Transverse colon (tissue), 4 donors: ENCODE results near the gene PRKCQ. TPM values are rescaled to one million over a fixed set of nuclear protein-coding genes. Genes with fewer than 3 reads are reported as not detected.

Source experiments
- DNase-seq: peaks from one replicate; pipeline ENCODE4 v3.0.0-alpha.2; 2019
- H3K27ac ChIP-seq, 4 donors: fragments of 200-600 bp; sonication (generic); 2 replicates each; pipeline ENCODE4 v1.5.1; 2016 to 2018; ENCODE audit warnings: inconsistent platforms in 4 of 4
- H3K27me3 ChIP-seq: fragments of 200-600 bp; sonication (generic); 2 replicates; pipeline ENCODE4 v1.5.1; 2017; ENCODE audit warnings: inconsistent platforms
- H3K36me3 ChIP-seq, 4 donors: fragments of 200-600 bp; sonication (generic); 2 replicates each; pipeline ENCODE4 v1.5.1; 2017 to 2019; ENCODE audit warnings: inconsistent platforms in 4 of 4
- H3K4me1 ChIP-seq, 4 donors: fragments of 200-600 bp; sonication (generic); 2 replicates each; pipeline ENCODE4 v1.5.1; 2017 to 2020; ENCODE audit warnings: inconsistent platforms in 4 of 4
- H3K4me3 ChIP-seq, 4 donors: fragments of 200-600 bp; sonication (generic); 1 replicate in 1 of 4; 2 replicates in 3 of 4; pipeline versions ENCODE4 v1.5.1 to v1.6.1; 2017 to 2019; ENCODE audit warnings: inconsistent platforms in 4 of 4
- H3K9me3 ChIP-seq, 2 donors: fragments of 200-600 bp; sonication (generic); 2 replicates each; pipeline ENCODE4 v1.5.1; 2017 to 2019; ENCODE audit warnings: inconsistent platforms in 2 of 2
- EP300 ChIP-seq: sonication (generic); formaldehyde crosslinking; IDR thresholded peaks from one replicate; pipeline ENCODE4 v1.6.1; 2017; ENCODE audit warnings: antibody characterized with exemption, low read depth
- POLR2A ChIP-seq: fragments of 450-650 bp; IDR thresholded peaks from one replicate; pipeline ENCODE4 v1.6.1; 2016; ENCODE audit warnings: antibody characterized with exemption, mild to moderate bottlenecking, moderate library complexity
- POLR2AphosphoS5 ChIP-seq, 3 donors: sonication (generic); formaldehyde crosslinking; IDR thresholded peaks; one replicate each; pipeline ENCODE4 v1.6.1; 2016; ENCODE audit warnings: antibody characterized with exemption in 3 of 3
- WGBS, 2 donors: methylation state at CpG; one replicate each; pipeline ENCODE4 v1.1.5; 2018; ENCODE audit warnings: low coverage in 1 of 2; 5-methylcytosine and 5-hydroxymethylcytosine counted together
- in situ Hi-C, 4 donors: fragments of 200-750 bp; cut with MboI; loops; one replicate each; pipeline versions ENCODE4 v1.15.0 to v1.15.1; 2017; ENCODE audit warnings: low sequenced_read_pairs in 3 of 4, low pct_ligation_motif_present in 1 of 4, low pct_unique_long_range_greater_than_20kb in 1 of 4
- intact Hi-C: fragments of 100-400 bp; cut with DNase I; formaldehyde crosslinking; loops from one replicate; pipeline ENCODE4 v1.15.1; 2023; ENCODE audit warnings: low total_unique reads
- total RNA-seq, 4 donors: library from RNA; depleted of rRNA; stranded (reverse); fragments of >200 nt; gene quantifications; one replicate each; pipeline ENCODE4 v1.1.0, GENCODE V29; 2016
- TF ChIP-seq, protein P1 (sequence below), 5 experiments: fragments of 200-600 bp in 3 of 5; fragments of 450-650 bp in 2 of 5; sonication (generic) in 3 of 5; IDR thresholded peaks; 1 replicate in 2 of 5; 2 replicates in 3 of 5; pipeline ENCODE4 v1.5.1; 2016 to 2017; ENCODE audit warnings: antibody characterized with exemption in 5 of 5, inconsistent platforms in 3 of 5, mild to moderate bottlenecking in 2 of 5, moderate library complexity in 1 of 5

PRKCQ gene
- total RNA-seq, 4 donors from 2014 or later, result 0.60 to 2.7 (median 1.2) TPM

DNA sequence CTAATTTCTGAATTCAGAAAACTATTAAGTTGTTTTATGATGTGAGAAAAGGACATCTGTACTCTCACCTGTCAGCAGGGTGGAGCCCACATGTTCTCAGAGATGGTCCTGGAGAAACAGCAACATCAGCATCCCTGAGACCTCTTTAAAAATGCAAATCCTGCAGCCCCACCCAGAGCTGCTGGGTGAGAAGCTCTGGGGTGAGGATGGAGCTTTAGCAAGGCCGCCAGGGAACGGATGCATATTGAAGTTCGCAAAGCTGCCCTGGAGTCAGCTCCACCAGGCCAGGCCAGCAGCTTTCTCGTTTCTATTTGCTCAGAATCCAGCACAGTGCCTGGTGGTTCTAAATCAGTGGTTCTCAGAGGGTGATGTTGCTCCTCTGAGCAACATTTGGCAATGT, 49.1 kb downstream of the PRKCQ start:
- Histone ChIP-seq H3K4me3 (no peak overlapping the region), H3K36me3 (no peaks in the 10 kb centered on the region), H3K27me3 (no peaks in the 10 kb centered on the region), H3K9me3 (no peaks in the 10 kb centered on the region), H3K4me1 (no peaks in the 10 kb centered on the region), H3K27ac (peak overlapping the region in 2 of 4 donors; percentile 12 to 38)
- in situ Hi-C loops, result no loop called here
- intact Hi-C loops, result no loop called here
- 80 to 93% methylated on average over 1 to 4 of the region's 4 CpGs for WGBS, 2 donors
- TF ChIP-seq EP300, result no peak
- TF ChIP-seq POLR2A, result no peak
- TF ChIP-seq POLR2AphosphoS5 (IDR thresholded peaks at IDR 0.05), result no peak
- TF ChIP-seq, protein P1, sequence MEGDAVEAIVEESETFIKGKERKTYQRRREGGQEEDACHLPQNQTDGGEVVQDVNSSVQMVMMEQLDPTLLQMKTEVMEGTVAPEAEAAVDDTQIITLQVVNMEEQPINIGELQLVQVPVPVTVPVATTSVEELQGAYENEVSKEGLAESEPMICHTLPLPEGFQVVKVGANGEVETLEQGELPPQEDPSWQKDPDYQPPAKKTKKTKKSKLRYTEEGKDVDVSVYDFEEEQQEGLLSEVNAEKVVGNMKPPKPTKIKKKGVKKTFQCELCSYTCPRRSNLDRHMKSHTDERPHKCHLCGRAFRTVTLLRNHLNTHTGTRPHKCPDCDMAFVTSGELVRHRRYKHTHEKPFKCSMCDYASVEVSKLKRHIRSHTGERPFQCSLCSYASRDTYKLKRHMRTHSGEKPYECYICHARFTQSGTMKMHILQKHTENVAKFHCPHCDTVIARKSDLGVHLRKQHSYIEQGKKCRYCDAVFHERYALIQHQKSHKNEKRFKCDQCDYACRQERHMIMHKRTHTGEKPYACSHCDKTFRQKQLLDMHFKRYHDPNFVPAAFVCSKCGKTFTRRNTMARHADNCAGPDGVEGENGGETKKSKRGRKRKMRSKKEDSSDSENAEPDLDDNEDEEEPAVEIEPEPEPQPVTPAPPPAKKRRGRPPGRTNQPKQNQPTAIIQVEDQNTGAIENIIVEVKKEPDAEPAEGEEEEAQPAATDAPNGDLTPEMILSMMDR (IDR thresholded peaks at IDR 0.05), result no peak
- no peak for DNase-seq

- TF ChIP-seq EP300 (no peak), POLR2A (peak; percentile 19)
- Histone ChIP-seq H3K4me1 (no peaks in the 10 kb centered on the region), H3K4me3 (no peak overlapping the region), H3K27ac (peak overlapping the region in 2 of 4 donors; percentile 37 to 38), H3K27me3 (no peaks in the 10 kb centered on the region), H3K36me3 (no peaks in the 10 kb centered on the region), H3K9me3 (no peaks in the 10 kb centered on the region)
- in situ Hi-C loops, result no loop called here
- 71 to 81% methylated on average over 1 to 18 of the region's 18 CpGs for WGBS, 2 donors
- DNase-seq, result peak; percentile 53
- intact Hi-C loops, result no loop called here
These were observed 49.8 kb downstream of the PRKCQ start for GRCh38 chr10:6530211-6530840.

- TF ChIP-seq POLR2AphosphoS5 (IDR thresholded peaks at IDR 0.05) (no peak), EP300 (no peak), POLR2A (no peak)
- TF ChIP-seq, protein P1 (IDR thresholded peaks at IDR 0.05), result no peak
These were observed 51.7 kb downstream of the PRKCQ start for GRCh38 chr10:6528198-6528950.

GRCh38 chr10:6525599-6526165, 54.4 kb downstream of the PRKCQ start:
- Histone ChIP-seq H3K36me3 (no peaks in the 10 kb centered on the region), H3K27ac (no peak overlapping the region), H3K4me1 (no peaks in the 10 kb centered on the region), H3K4me3 (no peak overlapping the region), H3K9me3 (no peaks in the 10 kb centered on the region), H3K27me3 (no peaks in the 10 kb centered on the region)
- TF ChIP-seq POLR2AphosphoS5 (IDR thresholded peaks at IDR 0.05), result no peak
- TF ChIP-seq POLR2A, result no peak
- TF ChIP-seq EP300, result no peak
- TF ChIP-seq, protein P1 (IDR thresholded peaks at IDR 0.05), result no peak
- intact Hi-C loops (no loop called here), in situ Hi-C loops (no loop called here)
- DNase-seq, result no peak
- 61 to 85% methylated on average over 2 to 4 of the region's 4 CpGs for WGBS, 2 donors

More at GRCh38 chr10:6528198-6528950, 51.7 kb downstream of the PRKCQ start:
- in situ Hi-C loops (no loop called here), intact Hi-C loops (no loop called here)
- Histone ChIP-seq H3K9me3 (no peaks in the 10 kb centered on the region), H3K4me3 (no peak overlapping the region), H3K27me3 (no peaks in the 10 kb centered on the region), H3K4me1 (no peaks in the 10 kb centered on the region), H3K36me3 (no peaks in the 10 kb centered on the region), H3K27ac (no peak overlapping the region)
- DNase-seq, result no peak
- WGBS, 2 donors, result 75 to 81% methylated on average over 9 to 12 of the region's 12 CpGs
